Measurements from ENCODE around the gene COL23A1.

GRCh38 chr5:178357678-178358077 lies 232.5 kb downstream of the COL23A1 start:
- TF ChIP-seq CREB1 (IDR thresholded peaks at IDR 0.05): no peak
- TF ChIP-seq POLR2A (IDR thresholded peaks at IDR 0.05; ENCODE audit: control extremely low read depth in 1 of 2, low read depth in 2 of 2, low read length in 2 of 2): no peak
- no peak for TF ChIP-seq RFX5 (IDR thresholded peaks at IDR 0.05; ENCODE audit: borderline replicate concordance, low read depth, low read length)
- TF ChIP-seq RAD21 (IDR thresholded peaks at IDR 0.05 in 1 of 2, conservative IDR thresholded peaks at IDR 0.05 in 1 of 2; ENCODE audit: low read depth in 2 of 2, low read length in 2 of 2): no peak
- no peak for TF ChIP-seq EZH2 (IDR thresholded peaks at IDR 0.05; ENCODE audit: low read depth, low read length, severe bottlenecking)
- TF ChIP-seq CTCF (IDR thresholded peaks at IDR 0.05; ENCODE audit: control extremely low read depth in 1 of 3, insufficient read depth in 1 of 3, low read depth in 1 of 3, low read length in 3 of 3): no peak
- no peak for TF ChIP-seq POLR2AphosphoS5 (IDR thresholded peaks at IDR 0.05; ENCODE audit: low read depth, low read length)
- no peak for TF ChIP-seq EGR1 (IDR thresholded peaks at IDR 0.05; ENCODE audit: borderline replicate concordance, low read depth, low read length)

Measured in H1 (cell line).